ENCODE measurements around the gene ZDHHC14.
"Not testable (repeated sequence)": the region's sequence is repeated elsewhere in the genome, so short reads cannot be mapped to it uniquely, and the experiment has no call there.

Gene ZDHHC14

GRCh38 chr6:157466342-157466648, 85.3 kb downstream of the ZDHHC14 start:
- Histone ChIP-seq H3K36me3 (no peaks in the 10 kb centered on the region), H3K27ac (no peak overlapping the region), H3K9me3 (ENCODE audit: severe bottlenecking) (no peaks in the 10 kb centered on the region), H3K27me3 (ENCODE audit: insufficient read depth, low read depth, severe bottlenecking) (no peaks in the 10 kb centered on the region), H3K4me3 (ENCODE audit: low read depth, low read length) (no peak overlapping the region)
- DNase-seq = no peak
- TF ChIP-seq CTCF (IDR thresholded peaks at IDR 0.05; ENCODE audit: low read depth, low read length) = no peak

GRCh38 chr6:157467339-157467738, 86.3 kb downstream of the ZDHHC14 start:
- not testable (repeated sequence) for H3K27me3 ChIP-seq (ENCODE audit: insufficient read depth, low read depth, severe bottlenecking); H3K36me3 ChIP-seq; H3K9me3 ChIP-seq (ENCODE audit: severe bottlenecking); H3K27ac ChIP-seq; DNase-seq; H3K4me3 ChIP-seq (ENCODE audit: low read depth, low read length)

GRCh38 chr6:157468054-157468453, 87.1 kb downstream of the ZDHHC14 start:
- Histone ChIP-seq H3K9me3 (ENCODE audit: severe bottlenecking) (no peaks in the 10 kb centered on the region), H3K4me3 (ENCODE audit: low read depth, low read length) (no peak overlapping the region), H3K27ac (no peak overlapping the region), H3K36me3 (no peaks in the 10 kb centered on the region), H3K27me3 (ENCODE audit: insufficient read depth, low read depth, severe bottlenecking) (no peaks in the 10 kb centered on the region)
- no peak for DNase-seq
- TF ChIP-seq CTCF (IDR thresholded peaks at IDR 0.05; ENCODE audit: low read depth, low read length) = no peak

GRCh38 chr6:157468574-157468973, 87.6 kb downstream of the ZDHHC14 start:
- no peak for DNase-seq
- Histone ChIP-seq H3K36me3 (no peaks in the 10 kb centered on the region), H3K27ac (no peak overlapping the region), H3K9me3 (ENCODE audit: severe bottlenecking) (no peaks in the 10 kb centered on the region), H3K4me3 (ENCODE audit: low read depth, low read length) (no peak overlapping the region), H3K27me3 (ENCODE audit: insufficient read depth, low read depth, severe bottlenecking) (no peaks in the 10 kb centered on the region)
- no peak for TF ChIP-seq CTCF (IDR thresholded peaks at IDR 0.05; ENCODE audit: low read depth, low read length)

GRCh38 chr6:157469378-157469777, 88.4 kb downstream of the ZDHHC14 start:
- TF ChIP-seq CTCF (IDR thresholded peaks at IDR 0.05; ENCODE audit: low read depth, low read length) = no peak
- Histone ChIP-seq H3K4me3 (ENCODE audit: low read depth, low read length) (no peak overlapping the region), H3K36me3 (no peaks in the 10 kb centered on the region), H3K27ac (no peak overlapping the region), H3K27me3 (ENCODE audit: insufficient read depth, low read depth, severe bottlenecking) (no peaks in the 10 kb centered on the region), H3K9me3 (ENCODE audit: severe bottlenecking) (no peaks in the 10 kb centered on the region)
- DNase-seq = no peak

GRCh38 chr6:157471077-157471686, 90.2 kb downstream of the ZDHHC14 start:
- no peaks in the 10 kb centered on the region for H3K9me3 ChIP-seq (ENCODE audit: severe bottlenecking)
- no peak for TF ChIP-seq CTCF (IDR thresholded peaks at IDR 0.05; ENCODE audit: low read depth, low read length)
- no peak for DNase-seq
- no peaks in the 10 kb centered on the region for H3K27me3 ChIP-seq (ENCODE audit: insufficient read depth, low read depth, severe bottlenecking)
- no peak overlapping the region for H3K4me3 ChIP-seq (ENCODE audit: low read depth, low read length)
- H3K27ac ChIP-seq = no peak overlapping the region
- H3K36me3 ChIP-seq = no peaks in the 10 kb centered on the region
